H1 (cell line): ENCODE measurements around the gene SLITRK2. TPM values are rescaled to one million over a fixed set of nuclear protein-coding genes. Genes with fewer than 3 reads are reported as not detected.

Experiments used
- BRCA1 ChIP-seq: IDR thresholded peaks from 2 replicates; pipeline ENCODE4 v1.6.1; 2012; ENCODE audit warnings: low read depth, low read length, improper control_type of control experiment
- SIN3A ChIP-seq, 2 experiments: IDR thresholded peaks in 1 of 2; conservative IDR thresholded peaks in 1 of 2; 2 replicates each; pipeline ENCODE4 v1.6.1; 2011 to 2012; ENCODE audit warnings: low read length in 2 of 2, improper control_type of control experiment in 1 of 2, low read depth in 1 of 2, mild to moderate bottlenecking in 1 of 2
- SRF ChIP-seq: IDR thresholded peaks from 2 replicates; pipeline ENCODE4 v1.6.1; 2011; ENCODE audit warnings: mild to moderate bottlenecking, low read depth, low read length, moderate library complexity
- TEAD4 ChIP-seq: IDR thresholded peaks from 2 replicates; pipeline ENCODE4 v1.6.1; 2012; ENCODE audit warnings: low read depth, low read length, inconsistent platforms, mixed read lengths
- polyA plus RNA-seq, 7 experiments: library from polyadenylated mRNA; depleted of rRNA in 3 of 7; stranded (reverse) in 5 of 7; unstranded in 2 of 7; fragments of >200 nt in 5 of 7; fragments of 200-250 nt in 2 of 7; gene quantifications; 1 replicate in 5 of 7; 2 replicates in 1 of 7; 4 replicates in 1 of 7; pipeline versions ENCODE4 v1.2.1 to v1.2.3, GENCODE V29; 2011 to 2013; ENCODE audit warnings: missing spikeins in 2 of 7, mixed read lengths in 2 of 7
- total RNA-seq: library from RNA; stranded (reverse); fragmentation: NEBNext Ultra II Directional; extraction: Animal tissue kit (Norgen Biotek cat#: 25700); gene quantifications from 2 replicates; pipeline ENCODE4 v1.2.1, GENCODE V29; 2021
- TF ChIP-seq, protein P1 (sequence below): IDR thresholded peaks from 2 replicates; pipeline ENCODE4 v1.6.1; 2012; ENCODE audit warnings: inconsistent platforms

Gene SLITRK2
- total and polyA plus RNA-seq, 2 of the 8 experiments (the other 6 are each of a cell fraction or from before 2014, with no cell fraction given) = 0.14 to 0.39 TPM

DNA sequence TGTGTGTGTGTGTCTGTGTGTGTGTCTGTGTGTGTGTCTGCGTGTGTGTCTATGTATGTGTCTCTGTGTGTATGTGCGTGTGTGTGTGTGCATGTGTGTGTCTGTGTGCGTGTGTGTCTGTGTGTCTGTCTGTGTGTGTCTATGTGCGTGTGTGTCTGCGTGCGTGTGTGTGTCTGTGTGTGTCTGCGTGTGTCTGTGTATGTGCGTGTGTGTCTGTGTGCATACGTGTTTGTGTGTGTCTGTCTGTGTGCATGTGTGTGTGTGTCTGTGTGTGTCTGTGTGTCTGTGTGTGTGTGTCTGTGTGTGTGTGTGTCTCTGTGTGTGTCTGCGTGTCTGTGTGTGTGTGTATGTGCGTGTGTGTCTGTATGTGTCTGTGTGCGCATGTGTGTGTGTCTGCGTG is 35.6 kb downstream of the SLITRK2 start (continued):
- TF ChIP-seq SIN3A (conservative IDR thresholded peaks at IDR 0.05 in 1 of 2, IDR thresholded peaks at IDR 0.05 in 1 of 2; ENCODE audit: low read depth in 1 of 2, low read length in 2 of 2) (no peak), BRCA1 (no peak), TEAD4 (no peak), SRF (no peak)
- TF ChIP-seq, protein P1, sequence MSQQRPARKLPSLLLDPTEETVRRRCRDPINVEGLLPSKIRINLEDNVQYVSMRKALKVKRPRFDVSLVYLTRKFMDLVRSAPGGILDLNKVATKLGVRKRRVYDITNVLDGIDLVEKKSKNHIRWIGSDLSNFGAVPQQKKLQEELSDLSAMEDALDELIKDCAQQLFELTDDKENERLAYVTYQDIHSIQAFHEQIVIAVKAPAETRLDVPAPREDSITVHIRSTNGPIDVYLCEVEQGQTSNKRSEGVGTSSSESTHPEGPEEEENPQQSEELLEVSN = no peak
